HG02642 (cell line): Measurements from ENCODE around the gene SUPT16H.
"Not testable (repeated sequence)": the region's sequence is repeated elsewhere in the genome, so short reads cannot be mapped to it uniquely, and the experiment has no call there.

ENCODE experiments used
- ATAC-seq: cut with Tn5 transposase; IDR thresholded peaks from one replicate; pipeline ENCODE4 v1.9.1; 2021; ENCODE audit warnings: mild to moderate bottlenecking; ENCODE audit not compliant: unreplicated experiment, poor library complexity

Gene SUPT16H

GRCh38 chr14:21307637-21308036, 76.2 kb downstream of the SUPT16H start:
- no peak for ATAC-seq

- not testable (repeated sequence) for ATAC-seq
Observed at GRCh38 chr14:21302836-21303140, 81.0 kb downstream of the SUPT16H start.

- ATAC-seq = no peak
Observed at GRCh38 chr14:21302013-21302835, 81.6 kb downstream of the SUPT16H start.
